ENCODE measurements around the gene KCNK10. TPM values are rescaled to one million over a fixed set of nuclear protein-coding genes. Genes with fewer than 3 reads are reported as not detected.

The KCNK10 gene
- total and polyA plus RNA-seq, 2 experiments from 2014 or later = 1.6 to 1.7 TPM

- no peaks in the 10 kb centered on the region for H3K9me2 ChIP-seq (replicated peaks; ENCODE audit: insufficient read depth)
- TF ChIP-seq EZH2 (IDR thresholded peaks at IDR 0.05; ENCODE audit: borderline replicate concordance) (no peak), CTCF (IDR thresholded peaks at IDR 0.05; ENCODE audit: poor library complexity) (no peak), EZH2phosphoT487 (IDR thresholded peaks at IDR 0.05; ENCODE audit: low read depth, severe bottlenecking, unreplicated experiment) (no peak)
- no peak overlapping the region for H3K27ac ChIP-seq
- H3K9me3 ChIP-seq (ENCODE audit: low read depth) = no peaks in the 10 kb centered on the region
- H3K4me2 ChIP-seq = no peak overlapping the region
- H3K27me3 ChIP-seq = no peaks in the 10 kb centered on the region
- no peaks in the 10 kb centered on the region for H4K20me1 ChIP-seq (ENCODE audit: insufficient read depth, poor library complexity, severe bottlenecking)
- H2AFZ ChIP-seq = no peak overlapping the region
- DNase-seq (ENCODE audit: low spot score) = no peak
- no peaks in the 10 kb centered on the region for H3K79me2 ChIP-seq
- no peak overlapping the region for H3K4me3 ChIP-seq
- no peaks in the 10 kb centered on the region for H3K4me1 ChIP-seq (ENCODE audit: insufficient read depth)
- H3K36me3 ChIP-seq (replicated peaks; ENCODE audit: insufficient read depth, low read depth) = no peaks in the 10 kb centered on the region
Observed at GRCh38 chr14:88212691-88213090, 110.4 kb downstream of the KCNK10 start.

GRCh38 chr14:88210426-88210825 is 112.6 kb downstream of the KCNK10 start:
- H3K9me2 ChIP-seq (replicated peaks; ENCODE audit: insufficient read depth) = no peaks in the 10 kb centered on the region
- H3K27me3 ChIP-seq = no peaks in the 10 kb centered on the region
- no peak overlapping the region for H3K27ac ChIP-seq
- no peak overlapping the region for H2AFZ ChIP-seq
- DNase-seq (ENCODE audit: low spot score) = no peak
- no peaks in the 10 kb centered on the region for H3K36me3 ChIP-seq (replicated peaks; ENCODE audit: insufficient read depth, low read depth)
- H3K4me3 ChIP-seq = no peak overlapping the region
- no peaks in the 10 kb centered on the region for H4K20me1 ChIP-seq (ENCODE audit: insufficient read depth, poor library complexity, severe bottlenecking)
- H3K4me1 ChIP-seq (ENCODE audit: insufficient read depth) = no peaks in the 10 kb centered on the region
- no peak overlapping the region for H3K4me2 ChIP-seq
- H3K9me3 ChIP-seq (ENCODE audit: low read depth) = no peaks in the 10 kb centered on the region
- no peak for TF ChIP-seq EZH2phosphoT487 (IDR thresholded peaks at IDR 0.05; ENCODE audit: low read depth, severe bottlenecking, unreplicated experiment)
- no peak for TF ChIP-seq CTCF (IDR thresholded peaks at IDR 0.05; ENCODE audit: poor library complexity)
- TF ChIP-seq EZH2 (IDR thresholded peaks at IDR 0.05; ENCODE audit: borderline replicate concordance) = no peak
- WGBS (ENCODE audit: low lambda C conversion rate, missing lambda C conversion rate) = 81% methylated on average over 8 of the region's 8 CpGs
- no peaks in the 10 kb centered on the region for H3K79me2 ChIP-seq

- Histone ChIP-seq H3K27ac (no peak overlapping the region), H3K9me2 (replicated peaks; ENCODE audit: insufficient read depth) (no peaks in the 10 kb centered on the region), H3K9me3 (ENCODE audit: low read depth) (no peaks in the 10 kb centered on the region), H3K4me1 (ENCODE audit: insufficient read depth) (no peaks in the 10 kb centered on the region), H3K79me2 (no peaks in the 10 kb centered on the region), H4K20me1 (ENCODE audit: insufficient read depth, poor library complexity, severe bottlenecking) (no peaks in the 10 kb centered on the region), H3K4me3 (no peak overlapping the region), H3K4me2 (no peak overlapping the region), H3K36me3 (replicated peaks; ENCODE audit: insufficient read depth, low read depth) (no peaks in the 10 kb centered on the region), H3K27me3 (no peaks in the 10 kb centered on the region), H2AFZ (no peak overlapping the region)
- no peak for DNase-seq (ENCODE audit: low spot score)
- 88% methylated on average over 14 of the region's 17 CpGs for WGBS (ENCODE audit: low lambda C conversion rate, missing lambda C conversion rate)
- TF ChIP-seq EZH2phosphoT487 (IDR thresholded peaks at IDR 0.05; ENCODE audit: low read depth, severe bottlenecking, unreplicated experiment) = no peak
- no peak for TF ChIP-seq CTCF (IDR thresholded peaks at IDR 0.05; ENCODE audit: poor library complexity)
- no peak for TF ChIP-seq EZH2 (IDR thresholded peaks at IDR 0.05; ENCODE audit: borderline replicate concordance)
Observed at GRCh38 chr14:88209273-88209672, 113.8 kb downstream of the KCNK10 start.

GRCh38 chr14:88208858-88209257 is 114.2 kb downstream of the KCNK10 start:
- Histone ChIP-seq H3K79me2 (no peaks in the 10 kb centered on the region), H3K27ac (no peak overlapping the region), H4K20me1 (ENCODE audit: insufficient read depth, poor library complexity, severe bottlenecking) (no peaks in the 10 kb centered on the region), H3K4me3 (no peak overlapping the region), H3K36me3 (replicated peaks; ENCODE audit: insufficient read depth, low read depth) (no peaks in the 10 kb centered on the region), H3K4me1 (ENCODE audit: insufficient read depth) (no peaks in the 10 kb centered on the region), H3K9me3 (ENCODE audit: low read depth) (no peaks in the 10 kb centered on the region), H3K4me2 (no peak overlapping the region), H3K27me3 (no peaks in the 10 kb centered on the region), H3K9me2 (replicated peaks; ENCODE audit: insufficient read depth) (no peaks in the 10 kb centered on the region), H2AFZ (no peak overlapping the region)
- TF ChIP-seq CTCF (IDR thresholded peaks at IDR 0.05; ENCODE audit: poor library complexity) (no peak), EZH2 (IDR thresholded peaks at IDR 0.05; ENCODE audit: borderline replicate concordance) (no peak), EZH2phosphoT487 (IDR thresholded peaks at IDR 0.05; ENCODE audit: low read depth, severe bottlenecking, unreplicated experiment) (no peak)
- WGBS (ENCODE audit: low lambda C conversion rate, missing lambda C conversion rate) = 87% methylated on average over 5 of the region's 5 CpGs
- DNase-seq (ENCODE audit: low spot score) = no peak
